Measurements from ENCODE around the gene TOM1L2. TPM values are rescaled to one million over a fixed set of nuclear protein-coding genes. Genes with fewer than 3 reads are reported as not detected.

The TOM1L2 gene
- total and polyA plus RNA-seq, 11 donors: 122 to 345 (median 247) TPM

GRCh38 chr17:17871913-17872312, 100.3 kb downstream of the TOM1L2 start:
- H3K36me3 ChIP-seq: peaks cover 0 to 47% (median 31%) of the 10 kb centered on the region in 9 donors
- H3K27ac ChIP-seq: peak overlapping the region in 3 of 12 donors; percentile 17 to 32 (median 19)
- no peak overlapping the region for H3K4me3 ChIP-seq
- ATAC-seq: no peak
- no peaks in the 10 kb centered on the region for H3K9me3 ChIP-seq
- 78 to 88% (median 84%) methylated on average over 3 of the region's 3 CpGs for WGBS, 4 donors
- H3K27me3 ChIP-seq: no peaks in the 10 kb centered on the region
- peaks cover 15 to 80% (median 51%) of the 10 kb centered on the region in 12 donors for H3K4me1 ChIP-seq
- TF ChIP-seq POLR2A (IDR thresholded peaks at IDR 0.05): no peak
- TF ChIP-seq CTCF (IDR thresholded peaks at IDR 0.05): no peak
- intact Hi-C loops (cut with DNase I): no loop called here
- no peak for DNase-seq

GRCh38 chr17:17870247-17870646, 102.0 kb downstream of the TOM1L2 start:
- Histone ChIP-seq H3K4me3 (no peak overlapping the region), H3K27ac (peak overlapping the region in 2 of 12 donors; percentile 76 to 78), H3K27me3 (no peaks in the 10 kb centered on the region), H3K9me3 (no peaks in the 10 kb centered on the region), H3K36me3 (peaks cover 0 to 52% (median 33%) of the 10 kb centered on the region in 9 donors), H3K4me1 (peaks cover 5 to 63% (median 37%) of the 10 kb centered on the region in 12 donors)
- no peak for ATAC-seq
- DNase-seq: no peak
- intact Hi-C loops (cut with DNase I): no loop called here
- 55 to 78% (median 76%) methylated on average over 6 of the region's 6 CpGs for WGBS, 4 donors
- TF ChIP-seq POLR2A (IDR thresholded peaks at IDR 0.05) (no peak), CTCF (IDR thresholded peaks at IDR 0.05) (no peak)

GRCh38 chr17:17868641-17869522, 103.3 kb downstream of the TOM1L2 start:
- Histone ChIP-seq H3K27me3 (no peaks in the 10 kb centered on the region), H3K36me3 (peaks cover 0 to 58% (median 36%) of the 10 kb centered on the region in 9 donors), H3K27ac (peak overlapping the region; percentile 29 to 79 (median 62)), H3K4me3 (peak overlapping the region in 1 of 12 donors; percentile 10), H3K4me1 (peaks cover 5 to 50% (median 31%) of the 10 kb centered on the region in 12 donors), H3K9me3 (no peaks in the 10 kb centered on the region)
- TF ChIP-seq CTCF (IDR thresholded peaks at IDR 0.05): no peak
- no peak for TF ChIP-seq POLR2A (IDR thresholded peaks at IDR 0.05)
- DNase-seq: peak in 3 of 5 donors; percentile 57 to 66 (median 60)
- 27 to 46% (median 28%) methylated on average over 18 of the region's 18 CpGs for WGBS, 4 donors
- peak in 3 of 4 donors; percentile 59 to 87 (median 75) for ATAC-seq
- intact Hi-C loops (cut with DNase I): loop anchor here in 1 of 10 donors (10.0 kb wide), 1 partner anchor 46 kb away; no protein-coding TSS in a partner anchor

DNA sequence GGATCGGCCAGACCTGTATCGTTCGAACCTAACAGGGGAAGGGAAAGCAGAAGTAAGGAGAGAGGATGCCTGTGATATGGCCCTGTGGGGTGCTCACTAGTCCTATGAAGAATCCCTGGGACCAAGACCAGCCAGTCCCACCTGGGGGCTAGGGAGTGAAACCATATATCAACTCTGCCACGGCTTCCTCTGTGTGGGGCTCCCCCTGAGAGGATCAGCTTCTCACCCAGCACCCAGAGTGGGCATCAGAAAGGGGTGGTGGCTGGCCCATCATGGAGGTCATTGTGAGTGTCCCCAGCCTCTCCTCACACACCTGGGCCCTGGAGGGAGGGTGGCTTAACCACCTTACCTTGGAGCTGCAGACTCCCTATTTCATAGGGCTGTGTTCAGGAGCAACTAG, 105.3 kb downstream of the TOM1L2 start:
- no peaks in the 10 kb centered on the region for H3K9me3 ChIP-seq
- intact Hi-C loops (cut with DNase I): loop anchor here in 1 of 10 donors (10.0 kb wide), 1 partner anchor 48 kb away; no protein-coding TSS in a partner anchor
- H3K4me1 ChIP-seq: peaks cover 5 to 33% (median 25%) of the 10 kb centered on the region in 12 donors
- 85 to 98% (median 93%) methylated on average over 3 to 4 of the region's 4 CpGs for WGBS, 4 donors
- H3K27ac ChIP-seq: no peak overlapping the region
- H3K27me3 ChIP-seq: no peaks in the 10 kb centered on the region
- peaks cover 0 to 78% (median 43%) of the 10 kb centered on the region in 9 donors for H3K36me3 ChIP-seq
- no peak for DNase-seq
- no peak overlapping the region for H3K4me3 ChIP-seq
- TF ChIP-seq POLR2A (IDR thresholded peaks at IDR 0.05) (no peak), CTCF (IDR thresholded peaks at IDR 0.05) (no peak)
- ATAC-seq: no peak

Measured in heart left ventricle (tissue), 16 donors.